Ammon's horn (tissue), 1 donor: ENCODE results near the gene CHM.

Experiments
- DNase-seq: peaks from one replicate; pipeline ENCODE4 v3.0.0-alpha.2; 2016; ENCODE audit warnings: low spot score

Gene CHM

DNA sequence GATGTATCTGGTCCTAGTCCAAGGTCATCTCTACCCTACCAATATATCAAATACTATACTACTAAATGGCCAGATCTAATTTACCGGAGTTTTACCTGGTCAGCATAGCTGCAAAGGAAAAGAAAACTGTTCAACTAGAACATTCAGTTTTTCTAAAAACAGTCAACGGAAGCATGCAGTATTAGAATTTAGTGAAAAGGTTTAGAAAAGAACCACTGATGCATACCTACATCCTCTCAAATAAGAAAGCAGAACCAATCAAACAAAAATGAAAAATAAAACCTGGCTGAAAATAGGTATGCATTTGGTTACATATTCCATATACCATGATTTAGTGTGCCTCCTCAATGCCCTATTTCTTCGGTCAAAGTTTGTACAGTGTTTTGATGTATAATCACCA, 140.0 kb downstream of the CHM start:
- no peak for DNase-seq

- DNase-seq: no peak
Measured at GRCh38 chrX:85906399-85906798, 141.0 kb downstream of the CHM start.

DNA sequence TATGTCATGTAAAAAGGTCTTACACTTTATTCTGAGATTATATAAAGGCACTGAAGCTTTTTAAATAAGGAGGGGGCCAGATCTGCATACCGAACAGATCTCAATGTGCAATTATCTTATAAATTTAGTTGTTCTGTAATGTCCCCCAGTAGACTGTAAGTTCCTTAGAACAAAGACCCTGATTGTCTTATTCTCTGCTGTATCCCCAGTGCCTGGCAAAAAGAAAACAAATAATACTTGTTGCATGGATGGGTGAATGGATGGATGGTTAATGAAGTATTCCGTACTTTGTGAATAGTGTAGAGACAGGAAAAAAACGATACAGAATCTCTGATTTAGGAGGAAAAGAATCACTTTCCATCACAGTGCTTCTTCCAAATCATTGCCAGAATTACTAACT, 141.5 kb downstream of the CHM start:
- peak; percentile 5 for DNase-seq

DNA sequence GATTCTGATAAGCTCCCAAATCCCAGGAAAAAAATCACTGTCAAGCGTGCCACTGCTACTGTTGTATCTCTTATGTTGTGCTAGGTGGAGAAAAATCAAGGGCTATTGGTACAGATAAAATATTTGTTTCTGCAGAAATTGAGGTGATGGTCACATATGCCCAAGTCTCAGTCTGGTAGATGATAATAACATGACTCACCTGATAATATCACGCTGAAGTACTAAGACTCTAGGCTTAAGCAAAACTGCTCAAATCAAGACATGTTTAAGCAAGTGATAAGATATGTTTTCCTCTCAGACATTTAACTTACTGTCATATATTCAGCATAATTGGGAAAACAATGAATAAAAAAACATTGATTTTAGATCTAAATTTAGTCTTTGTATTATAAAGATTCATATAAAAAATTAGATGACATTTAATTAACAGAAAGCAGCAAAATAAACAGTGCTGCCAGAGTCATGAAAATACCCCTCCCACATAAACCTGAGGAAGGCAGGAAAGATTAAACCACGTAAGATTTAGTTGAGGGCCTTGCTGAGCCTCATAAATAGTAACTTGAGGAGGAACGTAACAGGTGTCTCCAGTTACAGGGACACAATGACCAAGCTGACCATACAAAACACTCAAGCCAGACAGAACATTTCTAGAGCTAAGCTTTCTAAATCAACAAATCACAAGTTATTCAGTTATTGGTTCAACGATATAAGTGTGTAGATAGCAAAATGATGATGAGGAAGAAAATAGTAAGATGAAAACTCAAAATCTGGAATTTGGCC, 143.5 kb downstream of the CHM start:
- DNase-seq: no peak

GRCh38 chrX:85897362-85898126, 149.8 kb downstream of the CHM start:
- DNase-seq: no peak

- DNase-seq: no peak
Measured at GRCh38 chrX:85882601-85883000, 164.8 kb downstream of the CHM start.

- no peak for DNase-seq
Measured at GRCh38 chrX:85870585-85870984, 176.8 kb downstream of the CHM start.

DNA sequence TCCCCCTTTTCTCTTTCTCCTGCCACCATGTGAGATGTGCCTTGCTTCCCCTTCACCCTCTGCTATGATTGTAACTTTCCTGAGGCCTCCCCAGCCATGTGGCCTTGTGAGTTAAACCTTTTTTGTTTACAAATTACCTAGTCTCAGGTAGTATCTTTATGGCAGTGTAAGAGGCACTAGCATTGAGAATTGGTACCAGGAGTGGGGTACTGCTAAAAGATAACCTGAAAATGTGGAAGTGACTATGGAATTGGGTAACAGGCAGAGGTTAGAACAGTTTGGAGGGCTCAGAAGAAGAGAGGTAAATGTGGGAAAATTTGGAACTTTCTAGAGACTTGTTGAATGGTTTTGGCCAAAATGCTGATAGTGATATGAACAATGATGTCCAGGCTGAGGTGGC, 182.0 kb downstream of the CHM start:
- DNase-seq: no peak

DNA sequence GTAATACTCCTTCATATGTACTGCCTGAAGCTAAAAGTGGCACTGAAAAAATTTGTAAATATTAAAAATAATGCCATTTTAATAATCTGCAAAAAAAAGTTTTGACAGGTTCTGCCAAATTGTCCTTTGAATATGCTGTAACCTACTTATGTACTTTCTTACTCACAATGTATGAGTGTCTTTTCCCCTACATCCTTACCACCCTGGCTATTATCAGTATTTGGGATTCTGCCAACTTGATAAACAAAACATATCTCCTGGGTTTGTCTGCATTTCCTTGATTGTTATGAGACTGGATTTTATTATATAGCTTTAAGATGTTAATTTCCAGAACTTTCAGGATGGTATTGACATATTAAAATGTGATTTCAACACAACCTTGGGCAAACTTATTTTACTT, 187.9 kb downstream of the CHM start:
- no peak for DNase-seq

DNA sequence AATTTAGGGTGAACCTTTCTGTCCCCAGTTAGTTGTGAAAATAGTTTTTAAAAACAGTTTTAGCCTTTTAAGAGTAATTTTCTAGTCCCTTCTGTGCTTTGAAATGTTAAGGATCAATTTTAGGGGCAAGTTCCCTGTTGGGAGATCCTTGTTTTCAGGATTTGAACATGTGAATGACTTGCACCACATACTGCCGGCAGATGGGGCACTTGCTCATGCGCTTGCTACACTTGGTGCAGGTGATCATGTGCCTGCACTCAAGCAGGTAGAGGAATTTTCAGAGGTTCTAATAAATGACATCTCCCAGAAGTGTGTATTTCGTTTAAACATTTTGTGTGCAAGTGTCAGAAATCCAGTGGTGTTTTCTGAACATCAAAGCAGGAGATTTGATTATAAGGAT, 195.9 kb downstream of the CHM start:
- peak; percentile 1 for DNase-seq

- DNase-seq: peak; percentile 1
Measured at GRCh38 chrX:85836868-85837267, 210.5 kb downstream of the CHM start.

DNA sequence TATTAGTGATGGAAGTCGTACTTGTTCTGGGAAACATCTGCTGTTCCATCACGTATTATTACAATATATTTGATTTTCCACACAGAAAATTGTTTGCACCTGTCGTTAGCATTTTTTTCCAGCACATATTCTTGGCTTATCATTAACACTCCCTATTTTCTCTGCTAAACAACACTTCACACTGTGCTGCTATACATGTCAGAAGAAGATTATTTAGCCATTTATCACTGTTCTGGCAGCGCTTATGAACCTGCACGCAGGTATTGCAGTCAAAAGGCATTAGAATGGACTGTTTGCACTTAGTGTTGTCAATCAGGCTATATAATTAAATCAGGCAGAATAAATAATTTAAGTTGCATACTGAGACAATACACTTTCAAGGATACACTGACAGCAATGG, 218.6 kb downstream of the CHM start:
- DNase-seq: no peak

DNA sequence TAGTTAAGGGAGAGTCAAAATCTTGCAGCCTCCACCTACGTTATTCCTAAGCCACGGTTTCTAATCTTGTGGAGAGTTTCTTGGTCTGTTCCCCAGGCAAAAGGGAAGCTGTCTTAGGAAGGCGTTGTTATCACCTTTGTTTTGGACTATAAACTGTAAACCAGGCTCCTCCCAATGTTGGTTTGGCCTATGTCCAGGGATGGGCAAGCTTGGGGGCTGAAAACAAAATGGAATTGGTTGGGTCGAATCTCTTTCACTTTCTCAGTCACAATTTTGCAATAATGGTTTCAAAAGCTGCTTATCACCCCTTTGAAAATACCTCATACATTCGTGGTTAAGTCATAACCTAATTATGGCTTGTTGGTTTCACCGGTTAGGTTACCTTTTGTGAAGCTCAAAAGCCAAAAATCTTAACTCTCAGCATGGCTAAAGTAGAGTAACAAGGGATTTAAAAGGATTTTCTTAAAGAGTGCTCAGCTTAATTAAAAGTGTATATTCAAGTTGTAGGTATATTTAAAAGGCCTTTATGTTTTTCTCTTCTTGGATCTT, 232.1 kb downstream of the CHM start:
- no peak for DNase-seq
